MM.1S (cell line): ENCODE results near the gene SLIT3.

Experiments used
- EZH2 ChIP-seq: fragments of 300-600 bp; sonication (generic); optimal IDR thresholded peaks from 2 replicates; pipeline ENCODE3; 2017; ENCODE audit warnings: low read depth, mild to moderate bottlenecking, antibody characterized with exemption, low read length, mixed read lengths
- TF ChIP-seq, protein P1 (sequence below): fragments of 300-600 bp; sonication (generic); IDR thresholded peaks from 2 replicates; pipeline ENCODE4 v1.5.1; 2016; ENCODE audit warnings: antibody characterized with exemption, low read length, mixed read lengths

DNA sequence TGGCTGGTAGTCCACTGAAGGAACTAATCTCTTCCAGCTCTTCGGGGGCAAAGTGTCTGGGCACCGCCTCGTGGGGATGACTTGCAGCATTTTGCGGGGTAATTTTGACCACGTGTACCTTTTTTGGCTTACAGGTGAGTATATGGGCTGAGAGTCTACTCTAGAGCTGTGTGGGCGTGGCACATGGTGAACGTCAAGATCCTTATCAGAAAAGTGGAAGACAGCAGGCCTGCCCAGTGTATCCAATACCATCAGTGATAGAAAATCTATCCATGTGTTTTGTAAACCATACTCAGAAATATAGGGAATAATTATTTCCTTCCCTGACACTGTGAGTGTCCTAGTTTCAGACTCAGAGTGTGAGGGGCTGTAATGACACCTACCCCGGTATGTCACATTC is 148.5 kb downstream of the SLIT3 start:
- TF ChIP-seq, protein P1, sequence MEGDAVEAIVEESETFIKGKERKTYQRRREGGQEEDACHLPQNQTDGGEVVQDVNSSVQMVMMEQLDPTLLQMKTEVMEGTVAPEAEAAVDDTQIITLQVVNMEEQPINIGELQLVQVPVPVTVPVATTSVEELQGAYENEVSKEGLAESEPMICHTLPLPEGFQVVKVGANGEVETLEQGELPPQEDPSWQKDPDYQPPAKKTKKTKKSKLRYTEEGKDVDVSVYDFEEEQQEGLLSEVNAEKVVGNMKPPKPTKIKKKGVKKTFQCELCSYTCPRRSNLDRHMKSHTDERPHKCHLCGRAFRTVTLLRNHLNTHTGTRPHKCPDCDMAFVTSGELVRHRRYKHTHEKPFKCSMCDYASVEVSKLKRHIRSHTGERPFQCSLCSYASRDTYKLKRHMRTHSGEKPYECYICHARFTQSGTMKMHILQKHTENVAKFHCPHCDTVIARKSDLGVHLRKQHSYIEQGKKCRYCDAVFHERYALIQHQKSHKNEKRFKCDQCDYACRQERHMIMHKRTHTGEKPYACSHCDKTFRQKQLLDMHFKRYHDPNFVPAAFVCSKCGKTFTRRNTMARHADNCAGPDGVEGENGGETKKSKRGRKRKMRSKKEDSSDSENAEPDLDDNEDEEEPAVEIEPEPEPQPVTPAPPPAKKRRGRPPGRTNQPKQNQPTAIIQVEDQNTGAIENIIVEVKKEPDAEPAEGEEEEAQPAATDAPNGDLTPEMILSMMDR = no peak
- TF ChIP-seq EZH2 = no peak
